ENCODE measurements around the gene MRPL40.
A peak's percentile ranks its signal among the peaks of the same experiment; 100 is the strongest.
"Not testable (repeated sequence)": the region's sequence is repeated elsewhere in the genome, so short reads cannot be mapped to it uniquely, and the experiment has no call there.

MRPL40 gene

GRCh38 chr22:19442166-19442565 is 9.8 kb downstream of the MRPL40 start:
- no peak for DNase-seq

- DNase-seq: no peak
Measured at GRCh38 chr22:19443544-19444211, 11.3 kb downstream of the MRPL40 start.

DNA sequence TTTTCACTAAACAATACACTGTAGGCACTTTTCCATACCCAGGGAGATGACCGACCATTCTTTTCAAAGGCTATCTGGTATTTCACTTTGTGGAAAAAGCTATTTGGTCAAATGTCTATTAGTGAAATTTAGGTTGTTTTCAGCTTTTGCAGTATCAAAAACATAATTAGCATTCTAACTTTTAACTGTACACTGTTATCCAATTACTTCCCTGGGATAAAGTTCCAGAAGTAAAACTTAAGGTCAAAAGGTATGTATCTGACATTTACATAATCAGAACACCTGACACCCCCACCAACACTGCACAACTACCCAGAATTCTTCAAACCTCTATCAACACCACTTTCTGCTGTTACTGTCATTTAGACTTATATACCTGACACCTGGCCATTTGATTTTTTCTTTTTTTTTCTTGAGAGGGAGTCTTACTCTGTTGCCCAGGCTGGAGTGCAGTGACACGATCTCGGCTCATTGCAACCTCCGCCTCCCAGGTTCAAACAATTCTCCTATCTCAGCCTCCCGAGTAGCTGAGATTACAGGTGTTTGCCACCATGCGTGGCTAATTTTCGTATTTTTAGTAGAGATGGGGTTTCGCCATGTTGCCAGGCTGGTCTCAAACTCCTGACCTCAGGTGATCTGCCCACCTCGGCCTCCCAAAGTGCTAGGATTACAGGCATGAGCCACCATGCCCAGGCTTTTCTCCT is 13.1 kb downstream of the MRPL40 start:
- not testable (repeated sequence) for DNase-seq

DNA sequence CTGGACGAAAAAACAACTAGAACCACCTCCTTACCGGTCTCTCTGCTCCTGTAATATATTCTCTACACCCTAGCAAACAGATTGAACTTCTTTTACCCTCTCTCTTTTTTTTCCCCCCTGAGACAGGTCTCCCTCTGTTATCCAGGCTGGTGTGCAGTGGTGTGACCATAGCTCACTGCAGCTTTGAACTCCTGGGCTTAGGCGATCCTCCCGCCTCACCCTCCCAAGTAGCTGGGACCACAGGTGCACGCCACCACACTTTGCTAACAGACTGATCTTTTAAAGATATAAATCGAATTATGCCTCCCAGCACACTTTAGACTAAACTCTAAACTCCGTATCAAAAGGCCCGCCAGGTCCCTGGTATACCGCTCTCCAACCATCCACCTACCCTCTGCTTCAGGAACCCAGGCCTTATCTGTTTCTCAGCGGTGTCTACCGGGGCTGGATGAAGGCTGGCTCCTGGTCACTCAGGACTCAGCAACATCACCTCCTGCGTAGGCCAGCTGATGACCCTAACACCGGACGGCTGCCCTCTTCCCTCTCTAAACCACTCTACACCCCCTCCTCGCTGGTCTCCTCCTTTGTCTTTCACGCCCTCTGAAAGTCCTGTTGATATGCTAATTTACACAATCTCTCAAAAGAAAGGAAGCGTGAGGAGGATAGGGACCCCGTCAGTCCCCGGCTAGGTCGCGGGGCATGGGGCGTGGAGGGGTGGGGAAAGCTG is 14.4 kb downstream of the MRPL40 start:
- no peak for DNase-seq

DNA sequence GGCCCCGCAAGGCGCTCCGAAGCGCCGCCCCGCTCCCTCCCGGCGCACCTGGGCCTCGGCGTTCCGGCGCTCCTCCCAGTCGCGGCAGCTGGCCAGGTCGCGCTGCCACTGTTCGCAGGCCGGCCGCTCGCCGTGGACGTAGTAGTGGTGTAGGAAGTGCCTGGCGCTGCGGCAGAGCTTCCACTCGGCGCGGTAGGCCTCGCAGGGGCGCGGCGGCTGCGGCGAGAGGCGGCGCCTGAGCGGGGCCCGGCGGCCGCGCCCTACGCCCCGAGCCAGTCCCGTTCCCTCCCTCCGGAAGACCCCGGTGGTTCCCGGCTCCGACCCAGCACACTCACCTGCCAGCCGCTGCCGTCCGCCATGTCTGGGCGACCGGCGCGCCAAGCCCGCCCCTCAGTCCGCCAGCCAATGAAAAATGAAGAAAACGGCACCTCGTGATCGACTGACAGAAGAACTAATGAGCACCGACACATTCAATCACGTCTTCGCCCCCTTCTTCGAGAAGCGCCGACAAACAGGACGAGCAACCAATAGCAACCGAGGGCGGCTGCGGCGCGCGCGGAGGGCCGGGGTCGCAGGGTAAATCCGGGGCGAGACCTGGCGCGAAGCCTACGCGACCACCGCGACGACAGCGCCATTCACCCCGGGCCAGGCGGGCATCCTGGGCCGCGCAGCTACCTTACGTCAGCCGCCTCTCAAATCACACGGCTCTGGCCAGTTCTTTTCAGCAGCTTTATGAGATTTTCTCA is 15.2 kb downstream of the MRPL40 start, which contains the start of gene C22orf39:
TSS of gene C22orf39 (minus strand) at position 382 of the 746 bp plus-strand sequence. CDS start at position 359, 23 bp downstream.
- DNase-seq: peak; percentile 83 to 87

DNA sequence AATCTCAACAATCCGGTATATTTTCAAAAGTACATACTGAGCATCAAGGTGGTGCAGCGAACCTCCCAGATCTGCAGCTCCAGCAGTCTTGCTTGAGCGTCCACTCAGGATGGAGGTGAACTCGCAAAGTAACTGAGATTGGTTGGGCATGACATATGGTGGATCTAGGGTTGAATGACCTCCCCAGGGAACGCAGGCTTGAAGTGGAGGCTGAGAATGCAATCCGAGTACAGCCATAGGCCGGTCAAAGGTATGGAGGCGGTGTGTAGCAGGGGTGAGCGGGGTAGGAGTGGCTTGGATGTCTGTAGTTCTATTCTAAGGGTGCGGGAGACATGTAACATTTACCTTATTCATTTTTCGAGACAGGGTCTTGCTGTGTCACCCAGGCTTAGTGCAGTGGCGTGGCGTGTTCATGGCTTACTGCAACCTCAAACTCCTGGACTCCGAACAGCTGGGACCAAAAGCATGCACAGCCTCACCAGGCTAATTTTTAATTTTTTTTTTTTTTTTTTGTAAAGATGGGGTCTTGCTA is 15.8 kb downstream of the MRPL40 start:
- DNase-seq: peak; percentile 17 to 31

GRCh38 chr22:19448739-19449421 is 16.5 kb downstream of the MRPL40 start:
- peak; percentile 42 to 51 for DNase-seq

GRCh38 chr22:19449422-19449767 is 17.1 kb downstream of the MRPL40 start:
- DNase-seq: no peak

GRCh38 chr22:19450363-19451175 is 18.2 kb downstream of the MRPL40 start:
- no peak for DNase-seq

DNA sequence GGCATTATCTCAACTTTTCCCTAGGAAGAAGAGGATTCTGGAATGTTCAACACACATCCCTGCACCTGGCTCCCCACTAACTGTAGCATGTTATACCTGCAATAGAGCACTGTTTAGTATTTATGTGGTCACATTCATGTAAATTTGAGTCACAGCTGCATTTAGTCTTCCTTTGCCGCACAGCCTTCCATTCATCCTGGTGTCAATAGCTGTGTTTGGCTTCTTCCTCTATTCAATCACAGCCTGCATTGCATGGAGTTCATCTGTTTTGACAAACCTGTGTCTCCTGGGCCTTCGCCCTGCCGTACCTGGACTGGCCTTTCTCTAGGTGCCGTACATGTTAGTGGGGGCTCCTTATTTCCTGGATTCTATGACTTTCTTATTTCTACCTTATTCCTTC is 19.2 kb downstream of the MRPL40 start:
- no peak for DNase-seq

DNA sequence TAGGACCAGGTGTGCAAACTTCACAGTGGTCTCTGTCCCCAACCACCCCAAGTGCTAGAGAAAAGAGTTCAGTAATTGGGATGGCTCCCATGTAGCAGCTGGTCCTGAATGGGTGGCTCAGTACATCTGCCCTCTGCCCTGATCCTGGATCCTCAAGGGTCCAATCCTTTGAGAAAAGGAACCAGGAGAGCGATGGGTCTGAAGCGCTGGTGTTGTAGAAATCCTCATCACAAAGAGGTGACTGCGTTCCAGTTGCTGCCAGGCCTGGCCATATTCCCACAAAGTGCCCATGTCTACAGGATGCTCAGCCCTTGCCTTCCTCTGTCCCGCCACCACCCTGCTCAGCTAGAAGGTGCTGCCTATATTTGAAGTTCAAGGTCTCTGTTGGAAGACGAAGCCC is 21.4 kb downstream of the MRPL40 start:
- no peak for DNase-seq

GRCh38 chr22:19454156-19454555 is 21.8 kb downstream of the MRPL40 start:
- no peak for DNase-seq

DNA sequence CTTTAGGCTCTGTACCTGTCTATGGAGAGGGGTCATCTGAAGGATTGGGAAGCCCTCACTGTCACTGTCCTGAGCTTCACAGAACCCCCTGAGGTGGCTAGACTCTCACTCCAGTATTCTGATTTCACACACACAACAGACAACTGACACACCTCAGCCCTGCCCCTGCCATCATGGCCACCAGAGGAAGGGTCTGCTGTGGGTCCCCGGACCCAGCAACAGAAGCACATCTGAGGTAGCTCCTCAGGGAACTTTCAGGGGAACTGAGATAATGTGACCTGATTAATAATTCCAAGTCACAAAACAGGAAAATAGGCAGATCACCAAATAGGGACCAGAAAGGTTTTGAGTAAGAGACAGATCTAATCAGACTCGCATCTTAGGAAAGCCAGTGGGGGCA is 22.7 kb downstream of the MRPL40 start:
- DNase-seq: no peak

- no peak for DNase-seq
Measured at GRCh38 chr22:19455585-19456370, 23.4 kb downstream of the MRPL40 start.

DNA sequence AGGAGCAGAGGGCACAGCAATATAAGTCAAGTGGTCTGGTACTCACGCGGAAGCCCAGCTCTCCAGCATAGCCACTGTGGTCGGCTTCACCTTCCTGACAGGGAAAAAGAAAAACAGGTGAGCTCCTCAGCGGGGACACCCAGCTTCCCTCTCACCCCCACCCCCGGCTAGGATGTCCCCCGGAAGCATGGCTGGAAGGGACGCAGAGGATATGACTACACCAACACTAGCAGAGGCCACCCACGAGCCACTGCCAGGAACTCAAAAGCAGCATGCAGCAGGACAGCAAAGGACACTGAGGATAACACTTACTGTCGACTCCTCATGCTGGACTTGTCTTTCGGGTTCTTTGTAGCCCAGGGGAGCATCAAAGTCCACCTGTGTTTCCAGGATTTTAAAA is 24.2 kb downstream of the MRPL40 start:
- no peak for DNase-seq

DNA sequence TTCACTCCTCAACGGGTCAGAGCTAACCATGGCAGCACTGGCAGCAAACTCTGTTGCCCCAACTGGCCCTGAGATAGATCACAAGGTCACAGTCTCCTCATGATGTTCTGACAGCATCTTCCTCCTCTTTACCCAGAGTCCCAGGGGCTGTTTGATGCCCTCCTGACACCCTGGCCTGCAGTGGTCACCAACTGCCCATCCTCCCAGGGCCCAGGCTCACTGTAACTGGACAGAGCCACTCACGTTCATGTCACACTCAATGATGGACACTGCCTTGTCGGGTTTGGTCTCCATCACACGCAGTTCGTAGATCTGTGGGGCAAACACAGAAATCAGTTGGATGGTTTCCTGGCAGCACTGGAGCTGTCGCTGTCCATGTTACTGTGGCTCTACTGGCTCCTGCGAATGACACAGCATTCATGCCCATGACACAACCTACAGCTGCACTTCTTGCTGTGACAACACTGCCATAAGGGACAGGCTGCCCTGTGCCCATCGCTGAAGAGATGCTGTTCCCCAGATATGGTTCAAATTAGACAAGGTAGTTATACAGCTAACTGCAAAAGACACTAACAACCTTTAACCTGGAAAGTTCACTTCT is 25.6 kb downstream of the MRPL40 start:
- no peak for DNase-seq

DNA sequence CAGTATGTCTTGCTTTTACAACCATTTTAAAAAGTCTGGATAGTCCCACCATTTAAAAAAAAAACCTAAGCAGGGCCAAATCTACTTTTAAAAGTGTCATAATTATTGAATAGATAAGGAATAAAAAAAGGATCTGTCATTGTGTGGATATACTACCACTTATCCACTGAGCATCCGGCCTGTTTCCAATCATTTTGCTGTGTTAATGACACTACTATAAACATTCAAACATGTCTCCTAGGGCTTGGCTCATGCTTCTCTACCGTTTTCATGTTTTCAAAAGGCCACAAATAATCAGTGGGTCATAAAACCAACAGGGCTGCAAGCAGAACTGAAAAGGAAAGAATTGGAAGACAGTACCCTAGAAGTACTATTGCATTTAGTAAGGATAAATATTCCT is 27.7 kb downstream of the MRPL40 start:
- no peak for DNase-seq

DNA sequence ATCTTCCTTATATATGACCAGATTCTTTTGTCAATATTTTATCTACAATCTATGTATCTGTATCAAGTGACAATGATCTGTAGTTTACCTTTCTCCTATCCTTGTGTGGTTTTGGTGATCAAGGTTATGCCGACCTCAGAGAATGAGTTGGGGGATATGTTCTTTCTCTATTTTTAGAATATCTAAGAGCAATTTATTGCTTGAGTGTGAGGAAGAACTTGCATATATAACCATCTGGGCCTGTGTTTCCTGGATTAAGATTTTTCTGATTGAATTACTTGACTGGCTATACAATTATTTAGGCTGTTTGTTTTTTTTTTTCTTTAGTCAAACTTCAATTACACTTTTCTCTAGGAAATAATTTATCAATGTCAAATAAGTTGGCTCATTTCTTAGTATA is 29.2 kb downstream of the MRPL40 start:
- DNase-seq: no peak

GRCh38 chr22:19463008-19463407 is 30.7 kb downstream of the MRPL40 start:
- no peak for DNase-seq
